Measurements from ENCODE around the gene TRAPPC12.

GRCh38 chr2:3433339-3433699 is 53.8 kb downstream of the TRAPPC12 start:
- TF ChIP-seq CTCF (IDR thresholded peaks at IDR 0.05): no peak
- no peak for TF ChIP-seq POLR2AphosphoS5 (IDR thresholded peaks at IDR 0.05)
- no peak for TF ChIP-seq POLR2A (IDR thresholded peaks at IDR 0.05)

Data from gastroesophageal sphincter (tissue), 3 donors.